Spleen (tissue), 13 donors: ENCODE results near the gene HP. TPM values are rescaled to one million over a fixed set of nuclear protein-coding genes. Genes with fewer than 3 reads are reported as not detected.
"Not testable (repeated sequence)": the region's sequence is repeated elsewhere in the genome, so short reads cannot be mapped to it uniquely, and the experiment has no call there.

Experiments used
- DNase-seq: peaks from one replicate; pipeline ENCODE4 v3.0.0-alpha.2; 2020
- H3K27ac ChIP-seq, 8 donors: fragments of 200-600 bp; sonication (generic) in 7 of 8; 1 replicate in 4 of 8; 2 replicates in 4 of 8; pipeline versions ENCODE4 v1.5.0 to v1.8.0; 2016 to 2021; ENCODE audit warnings: inconsistent platforms in 4 of 8, mild to moderate bottlenecking in 4 of 8, moderate library complexity in 1 of 8
- H3K27me3 ChIP-seq, 7 donors: fragments of 200-600 bp; sonication (generic) in 6 of 7; replicated peaks in 1 of 7; 1 replicate in 4 of 7; 2 replicates in 3 of 7; pipeline versions ENCODE4 v1.5.0 to v1.8.0; 2016 to 2021; ENCODE audit warnings: inconsistent platforms in 3 of 7, mild to moderate bottlenecking in 1 of 7
- H3K36me3 ChIP-seq, 6 donors: fragments of 200-600 bp; sonication (generic) in 5 of 6; 1 replicate in 4 of 6; 2 replicates in 2 of 6; pipeline versions ENCODE4 v1.5.0 to v1.8.0; 2016 to 2021; ENCODE audit warnings: inconsistent platforms in 2 of 6
- H3K4me1 ChIP-seq, 6 donors: fragments of 200-600 bp; sonication (generic) in 5 of 6; 1 replicate in 3 of 6; 2 replicates in 3 of 6; pipeline versions ENCODE4 v1.5.0 to v1.8.0; 2016 to 2021; ENCODE audit warnings: inconsistent platforms in 3 of 6
- H3K4me3 ChIP-seq, 8 donors: fragments of 200-600 bp; sonication (generic) in 7 of 8; 1 replicate in 4 of 8; 2 replicates in 4 of 8; pipeline versions ENCODE4 v1.5.0 to v1.8.0; 2016 to 2021; ENCODE audit warnings: inconsistent platforms in 4 of 8, mild to moderate bottlenecking in 4 of 8, moderate library complexity in 2 of 8
- H3K9me3 ChIP-seq, 8 donors: fragments of 200-600 bp; sonication (generic) in 7 of 8; 1 replicate in 4 of 8; 2 replicates in 4 of 8; pipeline versions ENCODE4 v1.5.0 to v1.8.0; 2016 to 2021; ENCODE audit warnings: inconsistent platforms in 4 of 8
- POLR2A ChIP-seq, 3 donors: fragments of 450-650 bp; IDR thresholded peaks; one replicate each; pipeline ENCODE4 v1.5.1; 2017; ENCODE audit warnings: antibody characterized with exemption in 3 of 3, mild to moderate bottlenecking in 1 of 3
- POLR2AphosphoS5 ChIP-seq, 3 donors: sonication (generic); formaldehyde crosslinking; IDR thresholded peaks; one replicate each; pipeline ENCODE4 v1.5.1; 2017; ENCODE audit warnings: antibody characterized with exemption in 3 of 3
- WGBS, 5 donors: extraction: QIAGEN DNeasy Blood & Tissue Kit in 3 of 5; methylation state at CpG; one replicate each; pipeline versions ENCODE4 v1.1.5 to v1.1.7; 2013 to 2018; 5-methylcytosine and 5-hydroxymethylcytosine counted together
- intact Hi-C: fragments of 100-400 bp; cut with DNase I; formaldehyde crosslinking; loops from one replicate; pipeline ENCODE4 v1.15.0; 2023; ENCODE audit warnings: low total_unique reads
- long read RNA-seq, 2 donors: transcript quantifications; one replicate each; lab custom pipeline, GENCODE V29; 2026
- polyA plus RNA-seq, 3 donors: library from polyadenylated mRNA; stranded (reverse); fragments of 200-250 nt; gene quantifications; one replicate each; pipeline ENCODE4 v1.2.1, GENCODE V29; 2013
- total RNA-seq, 7 donors: library from RNA; depleted of rRNA in 3 of 7; stranded (reverse); fragments of >200 nt in 3 of 7; fragmentation: NEBNext Ultra II Directional in 4 of 7; extraction: Animal tissue kit (Norgen Biotek cat#: 25700) in 4 of 7; gene quantifications; one replicate each; pipeline versions ENCODE4 v1.1.0 to v1.2.1, GENCODE V29; 2016 to 2021
- TF ChIP-seq, protein P1 (sequence below), 11 experiments: fragments of 200-600 bp in 7 of 11; fragments of 450-650 bp in 4 of 11; sonication (generic) in 4 of 11; IDR thresholded peaks in 8 of 11; conservative IDR thresholded peaks in 3 of 11; 1 replicate in 7 of 11; 2 replicates in 4 of 11; pipeline versions ENCODE4 v1.4.0 to v1.8.0; 2016 to 2021; ENCODE audit warnings: antibody characterized with exemption in 11 of 11, inconsistent platforms in 4 of 11, mild to moderate bottlenecking in 1 of 11
- donor health status: healthy with polysubstance abuse.
- donor health status: DM: no; HTN: no; CAD: no; lungs with moderate emphysema.
- donor health status: DM: no; HTN: no; CAD: no.
- donor health status: Bipolar disorder and iron deficiency.
- donor health status: healthy.
- donor health status: DM: no; HTN: no; CAD: no.
- donor health status: DM: yes; HTN: yes; CAD: no.

Gene HP, protein sequence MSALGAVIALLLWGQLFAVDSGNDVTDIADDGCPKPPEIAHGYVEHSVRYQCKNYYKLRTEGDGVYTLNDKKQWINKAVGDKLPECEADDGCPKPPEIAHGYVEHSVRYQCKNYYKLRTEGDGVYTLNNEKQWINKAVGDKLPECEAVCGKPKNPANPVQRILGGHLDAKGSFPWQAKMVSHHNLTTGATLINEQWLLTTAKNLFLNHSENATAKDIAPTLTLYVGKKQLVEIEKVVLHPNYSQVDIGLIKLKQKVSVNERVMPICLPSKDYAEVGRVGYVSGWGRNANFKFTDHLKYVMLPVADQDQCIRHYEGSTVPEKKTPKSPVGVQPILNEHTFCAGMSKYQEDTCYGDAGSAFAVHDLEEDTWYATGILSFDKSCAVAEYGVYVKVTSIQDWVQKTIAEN
- 10 to 100 TPM in 6 of 7 donors, 1 to 10 TPM in 1; 7.4 to 52.1 (median 18.2) TPM for total RNA-seq
- polyA plus RNA-seq: 10 to 100 TPM in 1 of 3 donors, 1 to 10 TPM in 2; 8.5 to 14.1 (median 8.7) TPM
- long read RNA-seq, donor 1, partial matches to known transcripts: 0 of 1 reads
- long read RNA-seq, donor 1, other reads (novel, unspliced or antisense): 0 of 1 reads
- long read RNA-seq, donor 2: 0 reads

DNA sequence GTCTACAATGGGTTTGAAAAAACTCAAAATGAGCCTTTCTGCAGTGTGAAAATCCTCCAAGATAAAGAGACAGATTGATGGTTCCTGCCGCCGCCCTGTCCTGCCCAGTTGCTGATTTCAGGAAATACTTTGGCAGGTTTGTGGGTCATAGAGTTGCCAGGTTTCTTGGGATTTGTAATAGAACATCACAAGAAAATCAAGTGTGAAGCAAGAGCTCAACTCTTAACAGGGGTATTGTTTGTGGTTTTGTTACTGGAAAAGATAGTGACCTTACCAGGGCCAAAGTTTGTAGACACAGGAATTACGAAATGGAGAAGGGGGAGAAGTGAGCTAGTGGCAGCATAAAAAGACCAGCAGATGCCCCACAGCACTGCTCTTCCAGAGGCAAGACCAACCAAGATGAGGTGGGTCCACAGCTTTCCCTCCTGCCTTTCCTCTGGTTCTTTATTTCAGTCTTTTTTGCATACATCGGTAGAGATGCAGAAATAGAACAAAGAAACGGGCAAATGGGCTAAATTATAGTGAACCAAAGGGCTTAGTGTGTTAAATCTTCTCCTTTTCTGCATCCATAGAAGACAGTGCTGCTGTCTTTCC lies at the start of gene HP:
HP (plus strand) TSS at position 252 of the 594 bp plus-strand sequence; CDS start at position 400, 148 bp downstream.
- Histone ChIP-seq H3K27ac (peak within 1 kb of the TSS in 4 of 8 donors; percentile 7 to 75 (median 67)), H3K4me1 (peaks cover 0 to 12% (median 2%) of the 10 kb centered on the region in 6 donors), H3K9me3 (peaks cover 0 to 16% (median 11%) of the 10 kb centered on the region in 8 donors)
- H3K4me3 ChIP-seq, DNase-seq, H3K27me3 ChIP-seq, intact Hi-C loops, H3K36me3 ChIP-seq: not testable (repeated sequence)
- 54 to 71% (median 55%) methylated on average over 5 of the region's 5 CpGs for WGBS, 5 donors

DNA sequence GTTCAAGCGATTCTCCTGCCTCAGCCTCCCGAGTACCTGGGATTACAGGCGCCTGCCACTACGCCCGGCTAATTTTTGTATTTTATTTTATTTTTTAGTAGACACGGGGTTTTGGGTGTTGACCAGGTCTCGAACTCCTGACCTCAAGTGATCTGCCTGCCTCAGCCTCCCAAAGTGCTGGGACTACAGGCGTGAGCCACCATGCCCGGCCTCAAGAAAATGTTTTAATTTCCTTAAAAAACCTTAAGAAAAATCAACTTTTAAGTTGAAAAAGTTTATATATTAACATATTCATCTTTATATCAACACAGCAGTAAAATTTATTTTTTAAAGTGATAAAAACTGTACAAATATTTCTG lies 46.3 kb upstream of the HP start:
- intact Hi-C loops, DNase-seq, H3K27me3 ChIP-seq, H3K9me3 ChIP-seq: not testable (repeated sequence)
- H3K27ac ChIP-seq: peak overlapping the region in 6 of 8 donors; percentile 45 to 86 (median 74)
- H3K4me1 ChIP-seq: peaks cover 3 to 34% (median 14%) of the 10 kb centered on the region in 6 donors
- WGBS, 5 donors: 79 to 81% (median 79%) methylated on average over 9 of the region's 9 CpGs
- H3K4me3 ChIP-seq: peak overlapping the region in 7 of 8 donors; percentile 66 to 99 (median 98)
- peaks cover 0 to 16% (median 0%) of the 10 kb centered on the region in 6 donors for H3K36me3 ChIP-seq

DNA sequence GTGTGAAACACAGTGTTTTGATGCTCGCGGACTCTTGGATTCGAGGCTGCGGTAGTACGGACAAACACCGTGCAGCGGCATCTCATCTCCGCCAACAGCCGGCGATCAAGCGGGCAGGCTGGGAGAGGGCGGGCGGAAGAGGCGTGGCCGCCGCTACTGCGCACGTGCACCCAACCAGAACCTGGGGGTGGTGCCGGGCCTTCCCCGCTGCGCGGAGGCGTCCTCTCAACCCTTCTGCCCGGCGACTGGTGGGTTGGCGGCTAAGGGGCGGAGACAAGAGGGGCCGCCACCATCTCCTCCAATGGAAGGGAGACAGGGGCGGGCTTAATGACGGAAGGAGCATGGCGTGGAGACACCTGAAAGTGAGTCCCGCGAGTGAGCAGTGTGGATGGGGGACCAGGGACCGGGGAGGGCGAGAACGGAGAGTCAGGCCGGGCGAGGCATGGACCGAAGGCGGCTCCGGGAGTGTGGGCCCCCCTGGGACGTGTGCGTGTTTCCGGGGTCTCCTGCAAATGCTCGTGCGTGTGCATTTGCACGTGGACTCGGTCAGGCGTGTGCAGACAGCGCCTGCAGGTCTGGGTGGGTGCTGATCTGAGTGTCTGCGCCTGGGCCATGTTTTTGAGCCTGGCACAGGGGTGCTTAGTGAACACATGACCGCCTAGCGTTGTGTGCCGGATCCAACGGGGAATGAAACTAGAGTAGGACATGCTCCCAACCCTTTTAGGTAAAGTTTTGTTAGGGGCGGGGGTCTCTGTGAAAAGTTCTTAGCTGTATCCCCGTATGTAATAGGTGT lies 45.7 kb upstream of the HP start, which contains the start of gene DHODH:
DHODH (plus strand) TSS at position 321 of the 793 bp plus-strand sequence; CDS start at position 342, 21 bp downstream.
- Histone ChIP-seq H3K27me3 (no peaks in the 10 kb centered on the region), H3K27ac (peak within 1 kb of the TSS in 6 of 8 donors; percentile 45 to 86 (median 78)), H3K36me3 (peaks cover 0 to 22% (median 0%) of the 10 kb centered on the region in 6 donors), H3K4me3 (peak within 1 kb of the TSS; percentile 66 to 99 (median 97)), H3K4me1 (peaks cover 5 to 40% (median 20%) of the 10 kb centered on the region in 6 donors), H3K9me3 (no peaks in the 10 kb centered on the region)
- peak in 1 of 3 donors; percentile 49 for TF ChIP-seq POLR2A (IDR thresholded peaks at IDR 0.05)
- TF ChIP-seq, protein P1, sequence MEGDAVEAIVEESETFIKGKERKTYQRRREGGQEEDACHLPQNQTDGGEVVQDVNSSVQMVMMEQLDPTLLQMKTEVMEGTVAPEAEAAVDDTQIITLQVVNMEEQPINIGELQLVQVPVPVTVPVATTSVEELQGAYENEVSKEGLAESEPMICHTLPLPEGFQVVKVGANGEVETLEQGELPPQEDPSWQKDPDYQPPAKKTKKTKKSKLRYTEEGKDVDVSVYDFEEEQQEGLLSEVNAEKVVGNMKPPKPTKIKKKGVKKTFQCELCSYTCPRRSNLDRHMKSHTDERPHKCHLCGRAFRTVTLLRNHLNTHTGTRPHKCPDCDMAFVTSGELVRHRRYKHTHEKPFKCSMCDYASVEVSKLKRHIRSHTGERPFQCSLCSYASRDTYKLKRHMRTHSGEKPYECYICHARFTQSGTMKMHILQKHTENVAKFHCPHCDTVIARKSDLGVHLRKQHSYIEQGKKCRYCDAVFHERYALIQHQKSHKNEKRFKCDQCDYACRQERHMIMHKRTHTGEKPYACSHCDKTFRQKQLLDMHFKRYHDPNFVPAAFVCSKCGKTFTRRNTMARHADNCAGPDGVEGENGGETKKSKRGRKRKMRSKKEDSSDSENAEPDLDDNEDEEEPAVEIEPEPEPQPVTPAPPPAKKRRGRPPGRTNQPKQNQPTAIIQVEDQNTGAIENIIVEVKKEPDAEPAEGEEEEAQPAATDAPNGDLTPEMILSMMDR (IDR thresholded peaks at IDR 0.05 in 8 of 11, conservative IDR thresholded peaks at IDR 0.05 in 3 of 11): peak in 6 of 11 experiments; percentile 5 to 67 (median 38)
- peak; percentile 89 to 92 (median 92) for TF ChIP-seq POLR2AphosphoS5 (IDR thresholded peaks at IDR 0.05)
- intact Hi-C loops: no loop called here
- 0 to 1% (median 1%) methylated on average over 47 to 57 of the region's 57 CpGs for WGBS, 5 donors
- peak; percentile 99 for DNase-seq

DNA sequence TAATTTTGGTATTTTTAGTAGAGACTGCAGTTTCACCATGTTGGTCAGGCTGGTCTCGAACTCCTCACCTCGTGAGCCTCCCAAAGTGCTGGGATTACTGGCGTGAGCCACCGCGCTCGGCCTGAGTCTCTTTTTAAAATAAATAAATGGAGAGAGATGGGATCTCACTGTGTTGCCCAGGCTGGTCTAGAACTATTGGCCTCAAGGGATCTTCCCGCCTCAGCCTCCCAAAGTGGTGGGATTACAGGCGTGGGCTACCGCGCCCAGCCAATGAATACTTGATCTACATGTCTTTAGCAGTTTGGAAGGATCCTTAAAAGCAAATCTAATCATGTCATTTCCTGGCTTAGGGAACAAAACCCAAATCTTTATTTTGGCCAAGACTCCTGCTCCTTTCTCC lies 44.5 kb upstream of the HP start:
- TF ChIP-seq POLR2A (IDR thresholded peaks at IDR 0.05) (no peak), POLR2AphosphoS5 (IDR thresholded peaks at IDR 0.05) (no peak)
- TF ChIP-seq, protein P1 (IDR thresholded peaks at IDR 0.05 in 8 of 11, conservative IDR thresholded peaks at IDR 0.05 in 3 of 11): no peak
- peaks cover 5 to 50% (median 28%) of the 10 kb centered on the region in 6 donors for H3K4me1 ChIP-seq
- 95 to 97% (median 96%) methylated on average over 10 of the region's 10 CpGs for WGBS, 5 donors
- no peaks in the 10 kb centered on the region for H3K9me3 ChIP-seq
- no peak overlapping the region for H3K27ac ChIP-seq
- DNase-seq: no peak
- H3K4me3 ChIP-seq: peak overlapping the region in 1 of 8 donors; percentile 88
- intact Hi-C loops: loop anchor here (5.0 kb wide), 1 partner anchor 83 kb away; the partner anchor contains the start of genes DHX38 and TXNL4B
- peaks cover 0 to 30% (median 0%) of the 10 kb centered on the region in 6 donors for H3K36me3 ChIP-seq
- no peaks in the 10 kb centered on the region for H3K27me3 ChIP-seq
